Esophagus muscularis mucosa (tissue), 4 donors: Measurements from ENCODE around the gene ABCC8. TPM values are rescaled to one million over a fixed set of nuclear protein-coding genes. Genes with fewer than 3 reads are reported as not detected.

ENCODE experiments used
- DNase-seq: peaks from one replicate; pipeline ENCODE4 v3.0.0-alpha.2; 2017; ENCODE audit errors: extremely low spot score
- H3K27ac ChIP-seq, 4 donors: fragments of 200-600 bp; sonication (generic); replicated peaks in 1 of 4; 1 replicate in 3 of 4; 2 replicates in 1 of 4; pipeline ENCODE4 v1.5.1; 2016 to 2019; ENCODE audit warnings: mild to moderate bottlenecking in 1 of 4
- H3K27me3 ChIP-seq, 4 donors: fragments of 200-600 bp; sonication (generic); one replicate each; pipeline versions ENCODE4 v1.5.1 to v1.6.0; 2016 to 2019
- H3K36me3 ChIP-seq, 4 donors: fragments of 200-600 bp; sonication (generic); one replicate each; pipeline ENCODE4 v1.5.1; 2016 to 2019
- H3K4me1 ChIP-seq, 4 donors: fragments of 200-600 bp; sonication (generic); one replicate each; pipeline ENCODE4 v1.5.1; 2016 to 2019
- H3K4me3 ChIP-seq, 4 donors: fragments of 200-600 bp; sonication (generic); 1 replicate in 2 of 4; 2 replicates in 2 of 4; pipeline ENCODE4 v1.5.1; 2016 to 2019; ENCODE audit warnings: mild to moderate bottlenecking in 4 of 4, moderate library complexity in 1 of 4
- H3K9me3 ChIP-seq, 4 donors: fragments of 200-600 bp; sonication (generic); 1 replicate in 3 of 4; 2 replicates in 1 of 4; pipeline ENCODE4 v1.5.1; 2016 to 2019
- CTCF ChIP-seq, 3 experiments: fragments of 200-600 bp in 2 of 3; fragments of 450-650 bp in 1 of 3; sonication (generic) in 2 of 3; IDR thresholded peaks; one replicate each; pipeline ENCODE4 v1.5.1; 2017 to 2019; ENCODE audit warnings: antibody characterized with exemption in 3 of 3, mild to moderate bottlenecking in 2 of 3, moderate library complexity in 1 of 3
- EP300 ChIP-seq: sonication (generic); formaldehyde crosslinking; IDR thresholded peaks from one replicate; pipeline ENCODE4 v1.6.1; 2017; ENCODE audit warnings: antibody characterized with exemption
- POLR2A ChIP-seq: fragments of 450-650 bp; IDR thresholded peaks from one replicate; pipeline ENCODE4 v1.6.1; 2017; ENCODE audit warnings: antibody characterized with exemption, moderate library complexity, mild to moderate bottlenecking, low read depth
- POLR2AphosphoS5 ChIP-seq, 2 donors: sonication (generic); formaldehyde crosslinking; IDR thresholded peaks; one replicate each; pipeline ENCODE4 v1.6.1; 2017; ENCODE audit warnings: antibody characterized with exemption in 2 of 2
- WGBS: methylation state at CpG from one replicate; pipeline ENCODE4 v1.1.5; 2018; 5-methylcytosine and 5-hydroxymethylcytosine counted together
- intact Hi-C: fragments of 100-400 bp; cut with DNase I; formaldehyde crosslinking; loops from one replicate; pipeline ENCODE4 v1.15.1; 2023
- total RNA-seq, 4 donors: library from RNA; depleted of rRNA; stranded (reverse); fragments of >200 nt; gene quantifications; one replicate each; pipeline versions ENCODE4 v1.1.0 to v1.2.1, GENCODE V29; 2016

Gene ABCC8
- total RNA-seq, 4 donors from 2014 or later: 0.63 to 2.5 (median 1.7) TPM

GRCh38 chr11:17394743-17395390 is 81.8 kb downstream of the ABCC8 start:
- intact Hi-C loops: no loop called here
- Histone ChIP-seq H3K27ac (no peak overlapping the region), H3K4me1 (peaks cover 0 to 1% (median 1%) of the 10 kb centered on the region in 4 donors), H3K27me3 (peaks cover 0 to 5% (median 0%) of the 10 kb centered on the region in 4 donors), H3K36me3 (no peaks in the 10 kb centered on the region), H3K4me3 (no peak overlapping the region), H3K9me3 (no peaks in the 10 kb centered on the region)
- no peak for TF ChIP-seq POLR2AphosphoS5 (IDR thresholded peaks at IDR 0.05)
- TF ChIP-seq POLR2A: no peak
- no peak for TF ChIP-seq CTCF (IDR thresholded peaks at IDR 0.05)
- TF ChIP-seq EP300: no peak
- DNase-seq: no peak
- WGBS: 86% methylated on average over 5 of the region's 10 CpGs

- intact Hi-C loops: no loop called here
- DNase-seq: no peak
- 89% methylated on average over 6 of the region's 6 CpGs for WGBS
- Histone ChIP-seq H3K4me3 (no peak overlapping the region), H3K4me1 (peaks cover 2 to 14% (median 13%) of the 10 kb centered on the region in 4 donors), H3K27ac (no peak overlapping the region), H3K9me3 (no peaks in the 10 kb centered on the region), H3K27me3 (peaks cover 0 to 5% (median 0%) of the 10 kb centered on the region in 4 donors), H3K36me3 (no peaks in the 10 kb centered on the region)
- TF ChIP-seq POLR2AphosphoS5 (IDR thresholded peaks at IDR 0.05) (no peak), POLR2A (no peak), EP300 (no peak), CTCF (IDR thresholded peaks at IDR 0.05) (no peak)
Measured at GRCh38 chr11:17393472-17393871, 83.2 kb downstream of the ABCC8 start.

- 97% methylated on average over 11 of the region's 14 CpGs for WGBS
- DNase-seq: no peak
- Histone ChIP-seq H3K36me3 (no peaks in the 10 kb centered on the region), H3K27ac (no peak overlapping the region), H3K4me1 (peaks cover 3 to 16% (median 16%) of the 10 kb centered on the region in 4 donors), H3K27me3 (peaks cover 0 to 7% (median 0%) of the 10 kb centered on the region in 4 donors), H3K9me3 (no peaks in the 10 kb centered on the region), H3K4me3 (no peak overlapping the region)
- intact Hi-C loops: no loop called here
- TF ChIP-seq EP300 (no peak), POLR2A (no peak), POLR2AphosphoS5 (IDR thresholded peaks at IDR 0.05) (no peak), CTCF (IDR thresholded peaks at IDR 0.05) (no peak)
Measured at GRCh38 chr11:17392872-17393271, 83.8 kb downstream of the ABCC8 start.

GRCh38 chr11:17391493-17392355 is 84.9 kb downstream of the ABCC8 start:
- H3K27ac ChIP-seq: no peak overlapping the region
- TF ChIP-seq POLR2A: no peak
- TF ChIP-seq EP300: no peak
- TF ChIP-seq CTCF (IDR thresholded peaks at IDR 0.05): no peak
- no peak for TF ChIP-seq POLR2AphosphoS5 (IDR thresholded peaks at IDR 0.05)
- peaks cover 0 to 8% (median 0%) of the 10 kb centered on the region in 4 donors for H3K27me3 ChIP-seq
- no peak overlapping the region for H3K4me3 ChIP-seq
- peaks cover 6 to 19% (median 17%) of the 10 kb centered on the region in 4 donors for H3K4me1 ChIP-seq
- H3K9me3 ChIP-seq: no peaks in the 10 kb centered on the region
- 90% methylated on average over 1 of the region's 3 CpGs for WGBS
- DNase-seq: no peak
- intact Hi-C loops: no loop called here
- no peaks in the 10 kb centered on the region for H3K36me3 ChIP-seq
